Osteoblast (primary cell): ENCODE results near the gene NRF1. TPM values are rescaled to one million over a fixed set of nuclear protein-coding genes. Genes with fewer than 3 reads are reported as not detected.
"Not testable (repeated sequence)": the region's sequence is repeated elsewhere in the genome, so short reads cannot be mapped to it uniquely, and the experiment has no call there.

ENCODE experiments used
- DNase-seq: peaks from one replicate; pipeline ENCODE4 v3.0.0; 2011; ENCODE audit warnings: low spot score, mixed read lengths; ENCODE audit not compliant: insufficient read length; ENCODE audit errors: missing footprints
- H2AFZ ChIP-seq: 2 replicates; pipeline ENCODE4 v1.6.0; 2011; ENCODE audit warnings: mild to moderate bottlenecking, low read length
- H3K27ac ChIP-seq: 2 replicates; pipeline ENCODE4 v1.5.1; 2011; ENCODE audit warnings: mild to moderate bottlenecking, low read depth, low read length, moderate library complexity
- H3K27me3 ChIP-seq: 2 replicates; pipeline ENCODE4 v1.6.0; 2012; ENCODE audit warnings: mild to moderate bottlenecking, control low read depth, inconsistent platforms, low read length, moderate library complexity; ENCODE audit not compliant: insufficient read depth
- H3K36me3 ChIP-seq: 2 replicates; pipeline ENCODE4 v1.5.1; 2011; ENCODE audit warnings: mild to moderate bottlenecking, low read length, control low read depth, moderate library complexity; ENCODE audit not compliant: insufficient read depth
- H3K4me1 ChIP-seq: 2 replicates; pipeline ENCODE4 v1.5.1; 2011; ENCODE audit warnings: mild to moderate bottlenecking, low read length, control low read depth, moderate library complexity; ENCODE audit not compliant: insufficient read depth
- H3K4me2 ChIP-seq: 2 replicates; pipeline ENCODE4 v1.6.0; 2011; ENCODE audit warnings: mild to moderate bottlenecking, low read length; ENCODE audit not compliant: insufficient read depth
- H3K4me3 ChIP-seq: fragments of 200-600 bp; sonication (generic); 3 replicates; pipeline ENCODE4 v1.5.1; 2012; ENCODE audit warnings: mild to moderate bottlenecking, low read length, inconsistent platforms; ENCODE audit not compliant: insufficient read depth
- H3K79me2 ChIP-seq: 2 replicates; pipeline ENCODE4 v1.6.0; 2012; ENCODE audit warnings: mild to moderate bottlenecking, low read length, control low read depth, inconsistent platforms; ENCODE audit not compliant: insufficient read depth
- H3K9me3 ChIP-seq: 2 replicates; pipeline ENCODE4 v1.5.1; 2011; ENCODE audit warnings: low read depth, low read length, control low read depth
- H4K20me1 ChIP-seq: 2 replicates; pipeline ENCODE4 v1.6.0; 2012; ENCODE audit warnings: mild to moderate bottlenecking, low read length, control low read depth; ENCODE audit not compliant: insufficient read depth
- total RNA-seq: library from RNA; depleted of rRNA; stranded (reverse); fragments of >200 nt; gene quantifications from 2 replicates; pipeline ENCODE4 v1.2.3, GENCODE V29; 2012
- TF ChIP-seq, protein P1 (sequence below): IDR thresholded peaks from 2 replicates; pipeline ENCODE4 v1.5.1; 2011; ENCODE audit warnings: mild to moderate bottlenecking, low read depth, low read length, moderate library complexity; ENCODE audit errors: extremely low read depth

NRF1 gene
- total RNA-seq, 1 donor = 14.8 TPM

DNA sequence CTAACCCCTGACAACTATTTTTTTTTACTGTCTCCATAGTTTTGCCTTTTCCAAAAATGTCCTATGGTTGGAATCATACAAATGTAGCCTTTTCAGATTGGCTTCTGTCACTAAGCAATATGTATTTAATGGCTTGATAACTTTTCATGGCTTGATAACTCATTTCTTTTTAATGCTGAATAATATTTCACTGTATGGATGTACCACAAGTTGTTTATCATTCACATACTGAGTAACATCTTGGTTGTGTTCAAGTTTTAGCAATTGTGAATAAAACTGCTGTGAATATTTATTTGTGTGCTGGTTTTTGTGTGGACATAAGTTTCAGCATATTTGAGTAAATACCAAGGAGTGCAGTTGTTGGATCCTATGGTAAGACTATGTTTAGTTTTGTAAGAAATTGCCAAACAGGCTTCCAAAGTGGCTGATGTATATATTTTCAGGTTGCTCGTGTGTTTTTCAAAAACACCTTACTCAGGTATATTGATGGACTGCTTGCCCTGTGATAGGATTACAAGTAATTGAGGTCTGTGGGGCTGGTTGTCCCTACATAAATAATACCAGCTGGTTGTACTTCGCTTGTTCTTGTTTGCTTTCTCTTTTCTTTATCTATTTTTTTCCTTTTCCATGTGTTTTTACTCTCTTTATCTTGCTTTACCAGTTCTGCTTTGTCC, 23.0 kb downstream of the NRF1 start:
- TF ChIP-seq, protein P1, sequence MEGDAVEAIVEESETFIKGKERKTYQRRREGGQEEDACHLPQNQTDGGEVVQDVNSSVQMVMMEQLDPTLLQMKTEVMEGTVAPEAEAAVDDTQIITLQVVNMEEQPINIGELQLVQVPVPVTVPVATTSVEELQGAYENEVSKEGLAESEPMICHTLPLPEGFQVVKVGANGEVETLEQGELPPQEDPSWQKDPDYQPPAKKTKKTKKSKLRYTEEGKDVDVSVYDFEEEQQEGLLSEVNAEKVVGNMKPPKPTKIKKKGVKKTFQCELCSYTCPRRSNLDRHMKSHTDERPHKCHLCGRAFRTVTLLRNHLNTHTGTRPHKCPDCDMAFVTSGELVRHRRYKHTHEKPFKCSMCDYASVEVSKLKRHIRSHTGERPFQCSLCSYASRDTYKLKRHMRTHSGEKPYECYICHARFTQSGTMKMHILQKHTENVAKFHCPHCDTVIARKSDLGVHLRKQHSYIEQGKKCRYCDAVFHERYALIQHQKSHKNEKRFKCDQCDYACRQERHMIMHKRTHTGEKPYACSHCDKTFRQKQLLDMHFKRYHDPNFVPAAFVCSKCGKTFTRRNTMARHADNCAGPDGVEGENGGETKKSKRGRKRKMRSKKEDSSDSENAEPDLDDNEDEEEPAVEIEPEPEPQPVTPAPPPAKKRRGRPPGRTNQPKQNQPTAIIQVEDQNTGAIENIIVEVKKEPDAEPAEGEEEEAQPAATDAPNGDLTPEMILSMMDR = no peak
- DNase-seq = no peak
- H3K27ac ChIP-seq = no peak overlapping the region
- H3K4me3 ChIP-seq = no peak overlapping the region
- peaks cover 4% of the 10 kb centered on the region for H4K20me1 ChIP-seq
- H3K9me3 ChIP-seq = no peaks in the 10 kb centered on the region
- H3K4me1 ChIP-seq = peaks cover 3% of the 10 kb centered on the region
- H3K4me2 ChIP-seq = no peak overlapping the region
- H2AFZ ChIP-seq = no peak overlapping the region
- peaks cover 59% of the 10 kb centered on the region for H3K79me2 ChIP-seq
- H3K27me3 ChIP-seq = no peaks in the 10 kb centered on the region
- no peaks in the 10 kb centered on the region for H3K36me3 ChIP-seq

DNA sequence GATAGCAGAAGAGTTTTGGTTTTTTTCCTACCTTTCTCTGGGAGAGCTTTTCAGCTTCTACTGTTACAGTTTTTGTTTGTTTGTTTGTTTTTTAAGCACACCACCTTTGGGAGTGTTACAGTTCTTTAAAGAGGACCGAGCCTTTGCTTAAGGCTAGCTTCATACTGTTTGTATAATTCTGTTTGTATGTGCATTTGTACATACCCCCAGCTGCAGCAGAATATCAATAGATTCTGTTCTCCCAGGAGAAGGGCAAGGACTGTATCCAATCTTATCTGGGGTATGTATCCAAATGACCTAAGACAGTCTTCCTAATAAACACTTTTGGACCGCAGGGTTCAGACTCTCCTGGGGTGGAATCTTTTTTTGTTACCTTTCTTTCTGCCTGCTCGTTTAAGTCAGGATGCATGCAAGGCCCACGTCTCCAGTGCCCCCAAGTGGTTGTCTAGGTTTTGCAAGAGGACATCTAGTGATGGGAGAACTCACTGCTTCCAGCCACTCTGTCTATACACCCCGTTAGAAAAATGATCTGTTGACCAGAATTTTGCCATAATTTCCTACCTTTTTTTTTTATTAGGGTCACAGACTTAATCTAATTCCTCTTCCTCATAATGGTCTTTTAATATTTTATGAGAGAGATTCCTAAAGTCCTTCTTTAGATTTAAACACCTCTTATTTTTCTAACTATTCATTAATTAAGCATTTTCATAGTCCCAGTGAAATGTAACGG, 23.9 kb downstream of the NRF1 start:
- DNase-seq = no peak
- Histone ChIP-seq H3K9me3 (no peaks in the 10 kb centered on the region), H4K20me1 (peaks cover 4% of the 10 kb centered on the region), H3K4me3 (no peak overlapping the region), H3K27ac (peak overlapping the region; percentile 7), H3K4me1 (peaks cover 3% of the 10 kb centered on the region), H3K36me3 (no peaks in the 10 kb centered on the region), H3K79me2 (peaks cover 51% of the 10 kb centered on the region), H3K4me2 (peak overlapping the region; percentile 35), H2AFZ (no peak overlapping the region), H3K27me3 (no peaks in the 10 kb centered on the region)
- TF ChIP-seq, protein P1 = peak; percentile 91

DNA sequence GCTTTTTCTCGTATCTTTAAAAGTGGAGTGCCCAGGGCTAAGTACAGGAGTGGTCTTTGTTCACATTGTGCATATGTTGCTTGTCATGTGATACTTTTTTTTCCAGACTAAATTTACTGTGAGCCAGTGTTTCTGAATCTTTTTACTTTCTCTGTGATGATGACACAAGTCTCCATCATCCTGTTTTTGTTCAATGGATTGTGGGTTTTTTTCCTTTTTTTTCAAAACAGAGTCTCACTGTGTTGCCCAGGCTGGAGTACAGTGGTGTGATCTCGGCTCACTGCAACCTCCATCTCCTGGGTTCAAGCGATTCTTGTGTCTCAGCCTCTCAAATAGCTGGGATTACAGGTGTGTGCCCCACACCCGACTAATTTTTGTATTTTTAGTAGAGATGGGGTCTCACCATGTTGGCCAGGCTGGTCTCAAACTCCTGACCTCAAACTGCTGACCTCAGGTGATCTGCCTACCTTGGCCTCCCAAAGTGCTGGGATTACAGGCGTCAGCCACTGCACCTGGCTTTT, 24.6 kb downstream of the NRF1 start:
- H4K20me1 ChIP-seq, H3K4me2 ChIP-seq, H3K36me3 ChIP-seq, DNase-seq, H3K9me3 ChIP-seq, H3K4me1 ChIP-seq, H3K27me3 ChIP-seq, H3K4me3 ChIP-seq, H2AFZ ChIP-seq, H3K27ac ChIP-seq: not testable (repeated sequence)
- H3K79me2 ChIP-seq = peaks cover 53% of the 10 kb centered on the region

DNA sequence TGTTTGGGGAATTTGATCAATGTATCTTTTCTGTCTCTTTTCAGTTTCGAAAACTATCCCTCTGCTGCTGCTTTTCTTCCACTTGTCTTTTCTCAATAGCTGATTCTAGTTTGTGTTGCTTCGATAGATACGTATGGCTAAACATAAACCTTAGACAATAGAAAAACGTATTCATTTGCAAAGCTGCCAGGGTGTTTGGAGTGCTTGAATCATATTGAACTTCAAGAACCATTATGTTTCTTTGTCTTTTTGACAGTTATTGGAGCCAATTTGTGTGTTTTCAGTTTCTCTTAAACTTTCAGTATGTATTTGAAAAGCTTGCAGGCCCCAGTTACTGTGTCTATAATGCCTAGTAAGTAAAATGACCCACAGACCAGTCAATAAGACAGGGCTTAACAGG, 25.1 kb downstream of the NRF1 start:
- Histone ChIP-seq H3K9me3 (no peaks in the 10 kb centered on the region), H3K27ac (no peak overlapping the region), H3K36me3 (no peaks in the 10 kb centered on the region), H3K4me1 (peaks cover 3% of the 10 kb centered on the region), H3K79me2 (peaks cover 50% of the 10 kb centered on the region), H2AFZ (no peak overlapping the region), H3K27me3 (no peaks in the 10 kb centered on the region), H3K4me2 (no peak overlapping the region), H4K20me1 (peaks cover 4% of the 10 kb centered on the region), H3K4me3 (no peak overlapping the region)
- DNase-seq = no peak
- TF ChIP-seq, protein P1 = no peak
